Measurements from ENCODE around the gene C19orf38.

The C19orf38 gene

DNA sequence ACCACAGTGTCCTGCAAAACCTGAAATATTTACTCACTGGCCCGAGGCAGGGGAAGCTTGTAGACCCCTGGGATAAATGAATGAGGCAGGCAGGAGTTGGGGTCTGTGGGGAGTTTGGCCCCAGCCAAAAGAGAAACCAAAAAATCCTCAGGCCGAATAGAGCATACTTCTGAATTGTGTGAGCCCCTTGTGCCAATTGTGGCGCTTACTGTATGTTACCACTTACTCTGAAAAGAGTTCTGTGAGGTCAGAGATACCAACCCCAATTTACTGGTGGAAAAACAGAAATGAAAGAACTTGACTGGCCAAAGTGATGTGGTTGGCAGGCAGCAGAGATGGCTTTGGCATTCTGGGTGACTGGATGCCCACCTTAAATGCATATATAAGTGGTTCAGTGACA is 30.0 kb downstream of the C19orf38 start:
- Histone ChIP-seq H3K36me3 (peaks cover 3% of the 10 kb centered on the region), H3K4me3 (ENCODE audit: low read depth in 1 of 2, low read length in 1 of 2) (no peak overlapping the region), H3K4me1 (ENCODE audit: control insufficient read depth in 1 of 2, insufficient read depth in 1 of 2, low read depth in 1 of 2, low read length in 1 of 2) (peaks cover 0 to 4% of the 10 kb centered on the region in 2 experiments), H3K27ac (no peak overlapping the region), H3K27me3 (peaks cover 5% of the 10 kb centered on the region), H3K9me3 (no peaks in the 10 kb centered on the region)
- TF ChIP-seq, protein P1, sequence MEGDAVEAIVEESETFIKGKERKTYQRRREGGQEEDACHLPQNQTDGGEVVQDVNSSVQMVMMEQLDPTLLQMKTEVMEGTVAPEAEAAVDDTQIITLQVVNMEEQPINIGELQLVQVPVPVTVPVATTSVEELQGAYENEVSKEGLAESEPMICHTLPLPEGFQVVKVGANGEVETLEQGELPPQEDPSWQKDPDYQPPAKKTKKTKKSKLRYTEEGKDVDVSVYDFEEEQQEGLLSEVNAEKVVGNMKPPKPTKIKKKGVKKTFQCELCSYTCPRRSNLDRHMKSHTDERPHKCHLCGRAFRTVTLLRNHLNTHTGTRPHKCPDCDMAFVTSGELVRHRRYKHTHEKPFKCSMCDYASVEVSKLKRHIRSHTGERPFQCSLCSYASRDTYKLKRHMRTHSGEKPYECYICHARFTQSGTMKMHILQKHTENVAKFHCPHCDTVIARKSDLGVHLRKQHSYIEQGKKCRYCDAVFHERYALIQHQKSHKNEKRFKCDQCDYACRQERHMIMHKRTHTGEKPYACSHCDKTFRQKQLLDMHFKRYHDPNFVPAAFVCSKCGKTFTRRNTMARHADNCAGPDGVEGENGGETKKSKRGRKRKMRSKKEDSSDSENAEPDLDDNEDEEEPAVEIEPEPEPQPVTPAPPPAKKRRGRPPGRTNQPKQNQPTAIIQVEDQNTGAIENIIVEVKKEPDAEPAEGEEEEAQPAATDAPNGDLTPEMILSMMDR (IDR thresholded peaks at IDR 0.05), result no peak

- H3K4me1 ChIP-seq (ENCODE audit: control insufficient read depth in 1 of 2, insufficient read depth in 1 of 2, low read depth in 1 of 2, low read length in 1 of 2), result peaks cover 0 to 4% of the 10 kb centered on the region in 2 experiments
- no peak overlapping the region for H3K4me3 ChIP-seq (ENCODE audit: low read depth in 1 of 2, low read length in 1 of 2)
- TF ChIP-seq, protein P1 (IDR thresholded peaks at IDR 0.05), result no peak
- H3K27me3 ChIP-seq, result no peaks in the 10 kb centered on the region
- H3K9me3 ChIP-seq, result no peaks in the 10 kb centered on the region
- no peak overlapping the region for H3K27ac ChIP-seq
- H3K36me3 ChIP-seq, result peaks cover under 1% of the 10 kb centered on the region
Observed at GRCh38 chr19:10881403-10882107, 33.3 kb downstream of the C19orf38 start.

GRCh38 chr19:10882108-10882457 is 33.9 kb downstream of the C19orf38 start:
- TF ChIP-seq, protein P1 (IDR thresholded peaks at IDR 0.05), result no peak
- no peaks in the 10 kb centered on the region for H3K27me3 ChIP-seq
- no peak overlapping the region for H3K4me3 ChIP-seq (ENCODE audit: low read depth in 1 of 2, low read length in 1 of 2)
- H3K36me3 ChIP-seq, result no peaks in the 10 kb centered on the region
- no peaks in the 10 kb centered on the region for H3K9me3 ChIP-seq
- peaks cover 0 to 4% of the 10 kb centered on the region in 2 experiments for H3K4me1 ChIP-seq (ENCODE audit: control insufficient read depth in 1 of 2, insufficient read depth in 1 of 2, low read depth in 1 of 2, low read length in 1 of 2)
- H3K27ac ChIP-seq, result no peak overlapping the region

DNA sequence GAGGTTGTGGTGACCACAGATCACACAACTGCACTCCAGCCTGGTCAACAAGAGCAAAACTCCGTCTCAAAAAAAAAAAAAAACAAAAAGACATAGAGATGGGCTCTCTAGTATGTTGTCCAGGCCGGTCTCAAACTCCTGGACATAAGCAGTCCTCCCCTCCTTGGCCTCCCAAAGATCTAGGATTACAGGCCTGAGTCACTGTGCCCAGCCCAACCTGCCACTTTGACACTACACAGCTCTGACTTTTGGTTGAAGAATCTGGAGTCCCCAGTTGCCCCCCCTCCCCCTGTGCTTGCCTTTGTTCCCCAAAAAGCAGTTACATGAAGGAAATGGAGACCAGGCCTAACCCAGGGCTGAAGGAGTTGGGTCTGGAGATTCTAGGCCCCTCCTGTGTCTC is 36.1 kb downstream of the C19orf38 start:
- no peaks in the 10 kb centered on the region for H3K4me1 ChIP-seq (ENCODE audit: control insufficient read depth in 1 of 2, insufficient read depth in 1 of 2, low read depth in 1 of 2, low read length in 1 of 2)
- H3K27ac ChIP-seq, result no peak overlapping the region
- TF ChIP-seq, protein P1 (IDR thresholded peaks at IDR 0.05), result no peak
- no peaks in the 10 kb centered on the region for H3K27me3 ChIP-seq
- H3K9me3 ChIP-seq, result no peaks in the 10 kb centered on the region
- no peak overlapping the region for H3K4me3 ChIP-seq (ENCODE audit: low read depth in 1 of 2, low read length in 1 of 2)
- H3K36me3 ChIP-seq, result no peaks in the 10 kb centered on the region

DNA sequence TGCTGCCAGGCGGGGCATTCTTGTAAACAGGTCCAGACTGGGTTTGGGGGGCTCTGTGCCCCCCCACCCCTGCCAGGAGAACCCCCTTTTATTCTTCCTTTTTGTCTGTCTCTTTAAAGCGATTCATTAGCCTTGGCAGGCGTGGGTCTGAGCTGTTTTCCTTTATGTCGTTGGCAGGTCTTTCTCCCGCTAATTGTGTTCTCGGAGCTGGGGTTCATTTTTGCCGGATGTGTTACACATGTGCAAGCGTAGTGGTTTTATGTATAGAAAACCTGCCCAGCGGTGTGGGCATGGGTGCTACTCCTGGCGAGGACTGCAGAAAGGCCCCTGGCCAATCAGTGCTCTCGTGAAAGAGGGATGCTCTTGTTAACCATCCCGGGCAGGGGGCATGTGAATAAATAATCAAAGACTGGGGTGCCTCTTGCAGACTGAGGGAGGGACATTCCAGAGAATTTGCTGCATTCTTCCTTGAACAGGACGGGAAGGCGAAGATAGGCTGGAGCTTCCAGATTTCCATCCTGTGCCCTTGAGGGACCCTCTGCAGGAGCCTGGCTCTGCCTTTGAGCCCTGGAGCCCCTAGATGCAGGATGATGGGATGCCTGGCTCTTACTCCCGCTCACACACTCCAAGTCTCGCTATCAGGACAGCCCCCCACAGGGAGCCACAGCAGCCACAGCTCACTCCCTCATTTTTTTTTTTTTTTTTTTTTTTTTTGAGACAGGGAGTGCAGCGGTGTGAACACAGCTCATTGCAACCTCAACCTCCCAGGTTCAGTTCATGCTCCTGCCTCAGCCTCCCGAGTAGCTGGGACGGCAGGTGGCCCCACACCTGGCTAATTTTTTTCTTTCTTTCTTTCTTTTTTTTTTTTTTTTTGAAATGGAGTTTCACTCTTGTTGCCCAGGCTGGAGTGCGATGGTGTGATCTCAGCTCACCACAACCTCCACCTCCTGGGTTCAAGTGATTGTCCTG is 37.3 kb downstream of the C19orf38 start:
- H3K4me3 ChIP-seq (ENCODE audit: low read depth in 1 of 2, low read length in 1 of 2), result no peak overlapping the region
- no peaks in the 10 kb centered on the region for H3K36me3 ChIP-seq
- no peaks in the 10 kb centered on the region for H3K4me1 ChIP-seq (ENCODE audit: control insufficient read depth in 1 of 2, insufficient read depth in 1 of 2, low read depth in 1 of 2, low read length in 1 of 2)
- H3K9me3 ChIP-seq, result no peaks in the 10 kb centered on the region
- H3K27ac ChIP-seq, result no peak overlapping the region
- H3K27me3 ChIP-seq, result no peaks in the 10 kb centered on the region
- TF ChIP-seq, protein P1 (IDR thresholded peaks at IDR 0.05), result no peak

All from neutrophil (primary cell).